Activated CD8-positive, alpha-beta memory T cell treated with anti-CD3 and anti-CD28 coated beads, Interleukin-2, amount 50 U/mL, for 4 hours (primary cell): Measurements from ENCODE around the gene PKP4.

ENCODE experiments used
- DNase-seq: peaks from one replicate; pipeline ENCODE4 v3.0.0-alpha.2; 2020

The PKP4 gene

GRCh38 chr2:158723921-158724802 lies 267.4 kb downstream of the PKP4 start:
- no peak for DNase-seq

DNA sequence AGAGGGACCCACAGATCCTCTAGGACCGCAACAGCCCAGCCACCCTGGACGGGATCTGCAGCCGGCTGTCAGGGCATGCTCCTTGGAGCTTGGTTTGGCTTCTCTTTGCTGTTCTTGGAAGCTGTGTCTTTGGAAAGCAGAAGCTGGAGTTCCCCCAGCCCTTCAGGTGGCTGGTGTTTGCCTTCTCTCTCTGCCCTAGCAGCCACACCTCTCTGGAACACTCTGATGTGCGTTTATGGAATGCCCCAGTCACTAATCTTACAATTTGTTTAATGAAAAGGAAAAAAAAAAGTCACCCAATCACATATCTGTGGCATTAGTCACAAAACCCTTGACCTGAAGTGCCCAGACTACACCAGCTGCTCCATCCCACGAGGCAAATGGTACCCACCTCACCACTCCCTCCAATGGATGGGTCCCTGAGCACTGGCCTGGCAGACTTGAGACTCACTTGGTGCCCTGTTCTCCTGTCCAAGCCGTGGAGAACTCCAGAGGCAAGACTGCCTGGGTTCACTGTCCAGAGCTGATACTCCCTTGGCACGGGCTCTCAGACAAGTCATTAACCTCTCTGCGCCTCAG lies 268.1 kb downstream of the PKP4 start:
- DNase-seq = no peak

DNA sequence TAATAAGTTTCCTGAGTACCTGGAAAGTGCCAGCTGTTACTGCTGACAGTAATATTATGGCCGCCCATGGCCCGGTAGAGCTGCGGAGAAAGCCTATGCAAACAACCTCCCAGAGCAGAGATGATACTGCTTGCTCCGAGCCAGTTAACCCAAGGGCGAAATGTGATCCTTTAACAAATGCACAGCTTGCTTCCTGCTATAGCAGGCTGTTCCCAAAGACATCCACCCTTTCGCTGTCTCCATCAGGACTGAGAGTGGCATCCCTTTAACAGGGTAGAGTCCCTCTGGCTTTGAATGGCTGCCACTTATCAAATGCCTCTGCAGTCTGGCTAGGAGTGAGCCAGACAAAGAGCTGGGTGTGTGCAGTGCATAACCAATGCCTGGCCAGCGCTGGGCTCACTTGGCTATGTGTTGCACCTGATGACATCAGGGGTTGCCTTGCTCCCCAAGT lies 268.7 kb downstream of the PKP4 start:
- no peak for DNase-seq

DNA sequence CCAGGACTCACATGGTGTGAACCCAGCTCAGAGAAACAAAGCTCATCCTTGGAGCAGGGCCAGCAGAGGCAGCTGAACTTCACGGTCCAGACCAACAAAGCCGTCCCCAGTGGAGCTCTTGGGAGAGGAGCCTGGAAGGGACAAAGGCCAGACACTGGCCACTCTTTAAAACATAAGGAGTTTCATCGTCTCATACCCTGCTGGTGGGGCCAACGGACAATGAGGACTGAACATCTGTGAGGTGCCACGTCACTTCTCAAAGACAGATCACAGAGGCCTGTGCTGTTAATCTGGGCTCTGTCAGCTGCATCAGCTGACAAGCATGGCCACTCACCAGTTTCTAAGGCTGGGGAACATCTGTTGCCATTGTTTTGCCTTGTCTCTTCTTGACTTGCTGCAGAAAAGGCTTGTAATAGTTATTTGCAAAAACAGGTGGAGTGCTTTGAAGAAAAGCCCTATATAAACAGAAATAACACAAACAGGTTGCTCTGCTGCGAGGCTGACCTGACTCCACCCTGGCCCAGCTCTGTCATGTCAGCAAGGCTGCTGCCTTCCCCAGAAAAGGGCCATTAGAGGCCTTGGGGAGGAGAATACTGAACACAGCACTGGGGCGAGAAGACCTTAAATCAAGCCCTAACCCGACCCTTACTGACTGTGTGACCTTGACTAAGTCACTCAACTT lies 270.3 kb downstream of the PKP4 start:
- no peak for DNase-seq

GRCh38 chr2:158728422-158728821 lies 271.7 kb downstream of the PKP4 start:
- DNase-seq = no peak

DNA sequence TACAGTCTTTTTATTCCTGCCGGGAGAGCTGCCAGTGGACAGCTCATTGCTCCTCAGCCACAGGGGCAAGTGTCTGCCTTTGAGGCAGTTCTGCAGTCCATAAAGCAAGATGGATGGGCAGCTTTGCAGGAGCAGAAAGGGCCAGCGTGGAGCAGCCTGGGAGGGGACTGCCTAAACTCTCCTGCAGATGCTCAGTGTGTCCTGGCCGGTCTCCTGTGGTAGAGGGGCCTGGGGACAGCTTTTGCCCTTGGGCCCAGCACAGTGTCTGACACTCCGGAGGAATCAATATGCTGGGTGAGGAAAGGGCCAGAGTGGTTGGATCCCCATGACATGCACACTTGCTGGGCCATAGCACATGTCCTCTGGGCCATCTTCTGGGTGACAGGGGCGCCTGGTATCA lies 272.7 kb downstream of the PKP4 start:
- DNase-seq = no peak

- no peak for DNase-seq
These were observed 273.3 kb downstream of the PKP4 start for GRCh38 chr2:158729873-158730620.

GRCh38 chr2:158730621-158731140 lies 273.9 kb downstream of the PKP4 start:
- no peak for DNase-seq

DNA sequence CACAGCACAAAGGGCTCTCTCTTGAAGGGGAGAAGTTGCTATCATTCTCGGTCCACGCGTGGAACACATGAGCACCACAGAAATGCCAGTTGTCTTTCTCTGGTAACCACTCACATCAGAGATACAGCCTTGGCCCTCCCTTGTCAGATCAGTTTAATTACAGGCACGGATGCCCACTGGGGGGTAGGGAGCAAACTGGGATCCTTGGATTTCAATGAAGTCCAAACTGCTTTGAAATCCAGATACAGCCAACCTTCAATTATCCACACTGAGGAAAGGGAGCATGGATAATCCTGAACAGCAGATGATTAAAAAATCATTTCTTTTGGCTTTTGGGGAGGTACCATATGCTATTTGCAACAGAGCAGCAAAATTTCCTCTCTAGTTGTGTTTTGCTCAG lies 274.6 kb downstream of the PKP4 start:
- no peak for DNase-seq
